ENCODE data around the gene HEPACAM2. TPM values are rescaled to one million over a fixed set of nuclear protein-coding genes. Genes with fewer than 3 reads are reported as not detected.

HEPACAM2 gene
- not detected for total RNA-seq
- long read RNA-seq: 0 reads

- Histone ChIP-seq H3K4me3 (no peak within 1 kb of the TSS), H3K27ac (replicated peaks) (no peak within 1 kb of the TSS), H3K27me3 (ENCODE audit: low read depth) (no peaks in the 10 kb centered on the region), H3K4me1 (peaks cover 2% of the 10 kb centered on the region), H3K36me3 (no peaks in the 10 kb centered on the region), H3K9me3 (replicated peaks) (no peaks in the 10 kb centered on the region)
- intact Hi-C loops (cut with micrococcal nuclease): no loop called here
- TF ChIP-seq, protein P1, sequence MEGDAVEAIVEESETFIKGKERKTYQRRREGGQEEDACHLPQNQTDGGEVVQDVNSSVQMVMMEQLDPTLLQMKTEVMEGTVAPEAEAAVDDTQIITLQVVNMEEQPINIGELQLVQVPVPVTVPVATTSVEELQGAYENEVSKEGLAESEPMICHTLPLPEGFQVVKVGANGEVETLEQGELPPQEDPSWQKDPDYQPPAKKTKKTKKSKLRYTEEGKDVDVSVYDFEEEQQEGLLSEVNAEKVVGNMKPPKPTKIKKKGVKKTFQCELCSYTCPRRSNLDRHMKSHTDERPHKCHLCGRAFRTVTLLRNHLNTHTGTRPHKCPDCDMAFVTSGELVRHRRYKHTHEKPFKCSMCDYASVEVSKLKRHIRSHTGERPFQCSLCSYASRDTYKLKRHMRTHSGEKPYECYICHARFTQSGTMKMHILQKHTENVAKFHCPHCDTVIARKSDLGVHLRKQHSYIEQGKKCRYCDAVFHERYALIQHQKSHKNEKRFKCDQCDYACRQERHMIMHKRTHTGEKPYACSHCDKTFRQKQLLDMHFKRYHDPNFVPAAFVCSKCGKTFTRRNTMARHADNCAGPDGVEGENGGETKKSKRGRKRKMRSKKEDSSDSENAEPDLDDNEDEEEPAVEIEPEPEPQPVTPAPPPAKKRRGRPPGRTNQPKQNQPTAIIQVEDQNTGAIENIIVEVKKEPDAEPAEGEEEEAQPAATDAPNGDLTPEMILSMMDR (IDR thresholded peaks at IDR 0.05; ENCODE audit: borderline replicate concordance): no peak
- DNase-seq: no peak
Observed at GRCh38 chr7:93226310-93226709, at the start of gene HEPACAM2. Gene HEPACAM2, minus strand, starts transcription at chr7:93226469.

DNA sequence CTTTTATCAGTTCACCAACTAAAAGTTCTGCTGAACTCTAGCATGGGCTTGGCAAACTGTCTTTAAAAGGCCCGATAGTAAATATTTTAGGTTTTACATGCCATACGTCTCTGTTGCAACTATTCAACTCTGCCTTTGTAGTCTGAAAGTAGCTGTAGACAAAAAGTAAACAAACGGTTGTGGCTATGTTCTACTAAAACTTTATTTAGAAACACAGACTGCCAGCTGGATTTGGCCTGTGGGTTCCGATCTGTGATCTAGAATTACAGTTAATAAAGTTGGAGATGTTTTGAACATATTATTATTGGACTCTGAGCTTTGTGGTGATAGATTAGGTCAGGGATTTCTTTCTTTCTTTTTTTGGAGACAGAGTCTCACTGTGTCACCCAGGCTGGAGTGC lies 39.0 kb upstream of the HEPACAM2 start:
- intact Hi-C loops (cut with micrococcal nuclease): no loop called here
- TF ChIP-seq, protein P1 (IDR thresholded peaks at IDR 0.05; ENCODE audit: borderline replicate concordance): no peak
- Histone ChIP-seq H3K4me3 (no peak overlapping the region), H3K4me1 (no peaks in the 10 kb centered on the region), H3K27ac (replicated peaks) (no peak overlapping the region), H3K36me3 (peaks cover 21% of the 10 kb centered on the region), H3K27me3 (ENCODE audit: low read depth) (no peaks in the 10 kb centered on the region), H3K9me3 (replicated peaks) (no peaks in the 10 kb centered on the region)
- no peak for DNase-seq

DNA sequence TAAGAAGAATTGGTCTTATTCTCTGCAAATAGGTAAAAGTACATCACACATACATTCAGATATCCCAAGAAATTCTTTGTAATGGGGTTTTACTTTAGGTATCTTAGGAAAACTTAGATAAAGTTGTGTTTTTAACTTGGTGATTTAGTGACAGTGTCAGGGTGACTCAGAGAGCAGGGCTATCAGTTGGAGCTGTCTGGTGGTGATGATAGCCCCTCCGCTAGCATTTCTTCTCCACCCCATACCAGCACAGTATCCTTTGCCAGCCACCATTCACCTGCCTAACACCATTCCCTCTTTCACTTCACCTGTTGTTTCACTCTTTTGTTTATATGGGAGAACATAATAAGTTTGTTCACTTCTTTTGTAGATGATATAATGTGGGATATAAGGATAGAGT lies 36.3 kb upstream of the HEPACAM2 start:
- Histone ChIP-seq H3K36me3 (peaks cover 41% of the 10 kb centered on the region), H3K27ac (replicated peaks) (no peak overlapping the region), H3K4me1 (no peaks in the 10 kb centered on the region), H3K27me3 (ENCODE audit: low read depth) (no peaks in the 10 kb centered on the region), H3K9me3 (replicated peaks) (no peaks in the 10 kb centered on the region), H3K4me3 (no peak overlapping the region)
- TF ChIP-seq, protein P1 (IDR thresholded peaks at IDR 0.05; ENCODE audit: borderline replicate concordance): no peak
- intact Hi-C loops (cut with micrococcal nuclease): no loop called here
- DNase-seq: no peak

GRCh38 chr7:93258661-93259060 lies 32.4 kb upstream of the HEPACAM2 start:
- no peaks in the 10 kb centered on the region for H3K27me3 ChIP-seq (ENCODE audit: low read depth)
- TF ChIP-seq, protein P1 (IDR thresholded peaks at IDR 0.05; ENCODE audit: borderline replicate concordance): no peak
- H3K4me3 ChIP-seq: no peak overlapping the region
- H3K36me3 ChIP-seq: peaks cover 43% of the 10 kb centered on the region
- no peaks in the 10 kb centered on the region for H3K4me1 ChIP-seq
- no peaks in the 10 kb centered on the region for H3K9me3 ChIP-seq (replicated peaks)
- intact Hi-C loops (cut with micrococcal nuclease): no loop called here
- no peak for DNase-seq
- H3K27ac ChIP-seq (replicated peaks): no peak overlapping the region

- Histone ChIP-seq H3K4me1 (peaks cover 5% of the 10 kb centered on the region), H3K36me3 (peaks cover 6% of the 10 kb centered on the region), H3K4me3 (no peak overlapping the region), H3K9me3 (replicated peaks) (no peaks in the 10 kb centered on the region), H3K27me3 (ENCODE audit: low read depth) (no peaks in the 10 kb centered on the region), H3K27ac (replicated peaks) (no peak overlapping the region)
- no peak for DNase-seq
- TF ChIP-seq, protein P1 (IDR thresholded peaks at IDR 0.05; ENCODE audit: borderline replicate concordance): no peak
- intact Hi-C loops (cut with micrococcal nuclease): loop anchor here (10.0 kb wide), 1 partner anchor 305 kb away; no protein-coding TSS in a partner anchor
Observed at GRCh38 chr7:93249491-93250148, 23.4 kb upstream of the HEPACAM2 start.

Measured in left ventricle myocardium inferior (tissue), 1 donor.